ENCODE data around the gene BCAS4. TPM values are rescaled to one million over a fixed set of nuclear protein-coding genes. Genes with fewer than 3 reads are reported as not detected.

BCAS4 gene, protein sequence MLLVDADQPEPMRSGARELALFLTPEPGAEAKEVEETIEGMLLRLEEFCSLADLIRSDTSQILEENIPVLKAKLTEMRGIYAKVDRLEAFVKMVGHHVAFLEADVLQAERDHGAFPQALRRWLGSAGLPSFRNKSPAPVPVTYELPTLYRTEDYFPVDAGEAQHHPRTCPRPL
- total RNA-seq (12.1 and 33.7 TPM in 2 replicates), polyA plus RNA-seq (14.1 and 26.0 TPM in 2 replicates), polyA minus RNA-seq (ENCODE audit: low replicate concordance) (5.2 and 13.9 TPM in 2 replicates)
- 13.7 and 24.6 TPM in 2 replicates for polyA plus RNA-seq (2012)

GRCh38 chr20:50794846-50795634 is at the start of gene BCAS4:
Gene BCAS4, plus strand, starts transcription at chr20:50795061. Its CDS starts 23 bp downstream, at chr20:50795084.
- peak within 1 kb of the TSS; percentile 67 to 96 (median 88) for H3K4me3 ChIP-seq (replicated peaks in 1 of 4; ENCODE audit: control extremely low read depth in 1 of 4, insufficient read depth in 1 of 4, low read depth in 3 of 4, low read length in 4 of 4)
- H3K4me1 ChIP-seq (ENCODE audit: control insufficient read depth, extremely low read depth, insufficient read depth, low read length): peaks cover 5% of the 10 kb centered on the region
- no peaks in the 10 kb centered on the region for H3K9me3 ChIP-seq (ENCODE audit: control insufficient read depth, insufficient read depth, low read depth, low read length)
- H3K79me2 ChIP-seq (ENCODE audit: control insufficient read depth, insufficient read depth, low read length): no peaks in the 10 kb centered on the region
- H2AFZ ChIP-seq (ENCODE audit: low read length): peak within 1 kb of the TSS; percentile 77
- DNase-seq (ENCODE audit: low read depth in 2 of 2): peak; percentile 71 to 73
- peak within 1 kb of the TSS; percentile 81 for H3K4me2 ChIP-seq (ENCODE audit: extremely low read depth, insufficient read depth, low read length)
- H4K20me1 ChIP-seq (ENCODE audit: control insufficient read depth, extremely low read depth, insufficient read depth, low read length): no peaks in the 10 kb centered on the region
- no peaks in the 10 kb centered on the region for H3K36me3 ChIP-seq (ENCODE audit: control insufficient read depth, insufficient read depth, low read length)
- H3K27me3 ChIP-seq (ENCODE audit: control insufficient read depth, insufficient read depth, low read length): no peaks in the 10 kb centered on the region
- H3K27ac ChIP-seq (ENCODE audit: insufficient read depth, low read length): peak within 1 kb of the TSS; percentile 71
- TF ChIP-seq, protein P1, sequence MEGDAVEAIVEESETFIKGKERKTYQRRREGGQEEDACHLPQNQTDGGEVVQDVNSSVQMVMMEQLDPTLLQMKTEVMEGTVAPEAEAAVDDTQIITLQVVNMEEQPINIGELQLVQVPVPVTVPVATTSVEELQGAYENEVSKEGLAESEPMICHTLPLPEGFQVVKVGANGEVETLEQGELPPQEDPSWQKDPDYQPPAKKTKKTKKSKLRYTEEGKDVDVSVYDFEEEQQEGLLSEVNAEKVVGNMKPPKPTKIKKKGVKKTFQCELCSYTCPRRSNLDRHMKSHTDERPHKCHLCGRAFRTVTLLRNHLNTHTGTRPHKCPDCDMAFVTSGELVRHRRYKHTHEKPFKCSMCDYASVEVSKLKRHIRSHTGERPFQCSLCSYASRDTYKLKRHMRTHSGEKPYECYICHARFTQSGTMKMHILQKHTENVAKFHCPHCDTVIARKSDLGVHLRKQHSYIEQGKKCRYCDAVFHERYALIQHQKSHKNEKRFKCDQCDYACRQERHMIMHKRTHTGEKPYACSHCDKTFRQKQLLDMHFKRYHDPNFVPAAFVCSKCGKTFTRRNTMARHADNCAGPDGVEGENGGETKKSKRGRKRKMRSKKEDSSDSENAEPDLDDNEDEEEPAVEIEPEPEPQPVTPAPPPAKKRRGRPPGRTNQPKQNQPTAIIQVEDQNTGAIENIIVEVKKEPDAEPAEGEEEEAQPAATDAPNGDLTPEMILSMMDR (conservative IDR thresholded peaks at IDR 0.05 in 1 of 2, IDR thresholded peaks at IDR 0.05 in 1 of 2; ENCODE audit: low read depth in 1 of 2, low read length in 2 of 2): peak; percentile 50 to 52
- no peak for TF ChIP-seq EZH2 (IDR thresholded peaks at IDR 0.05; ENCODE audit: low read length, missing control alignments)
- peak within 1 kb of the TSS; percentile 70 for H3K9ac ChIP-seq (ENCODE audit: insufficient read depth, low read length)

DNA sequence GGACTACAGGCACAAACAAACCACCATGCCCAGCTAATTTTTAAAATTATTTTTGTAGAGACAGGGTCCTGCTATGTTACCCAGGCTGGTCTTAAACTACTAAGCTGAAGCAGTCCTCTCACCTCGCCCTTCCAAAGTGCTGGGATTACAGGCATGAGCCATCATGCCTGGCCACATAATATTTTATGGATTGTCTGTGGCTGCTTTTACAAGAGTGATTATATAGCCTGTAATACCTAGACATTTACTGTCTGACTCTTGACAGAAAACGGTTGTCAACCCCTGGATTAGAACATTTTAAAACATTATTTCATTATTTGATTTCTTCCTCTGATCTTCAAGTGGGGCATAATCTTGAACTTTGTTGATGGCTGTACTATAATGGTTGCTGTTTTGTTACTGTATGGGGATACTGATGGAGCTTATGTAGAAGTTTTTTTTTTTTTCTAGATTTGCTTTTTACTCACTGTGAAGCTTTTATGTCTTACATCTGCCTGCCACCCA is 49.2 kb upstream of the BCAS4 start:
- no peak overlapping the region for H3K4me3 ChIP-seq (replicated peaks in 1 of 4; ENCODE audit: control extremely low read depth in 1 of 4, insufficient read depth in 1 of 4, low read depth in 3 of 4, low read length in 4 of 4)
- TF ChIP-seq, protein P1 (conservative IDR thresholded peaks at IDR 0.05 in 1 of 2, IDR thresholded peaks at IDR 0.05 in 1 of 2; ENCODE audit: low read depth in 1 of 2, low read length in 2 of 2): no peak
- no peak for DNase-seq (ENCODE audit: low read depth in 2 of 2)
- peaks cover 5% of the 10 kb centered on the region for H3K4me1 ChIP-seq (ENCODE audit: control insufficient read depth, extremely low read depth, insufficient read depth, low read length)
- H3K9ac ChIP-seq (ENCODE audit: insufficient read depth, low read length): no peak overlapping the region
- H4K20me1 ChIP-seq (ENCODE audit: control insufficient read depth, extremely low read depth, insufficient read depth, low read length): no peaks in the 10 kb centered on the region
- H3K9me3 ChIP-seq (ENCODE audit: control insufficient read depth, insufficient read depth, low read depth, low read length): no peaks in the 10 kb centered on the region
- H3K27ac ChIP-seq (ENCODE audit: insufficient read depth, low read length): no peak overlapping the region
- H2AFZ ChIP-seq (ENCODE audit: low read length): no peak overlapping the region
- H3K27me3 ChIP-seq (ENCODE audit: control insufficient read depth, insufficient read depth, low read length): no peaks in the 10 kb centered on the region
- no peaks in the 10 kb centered on the region for H3K36me3 ChIP-seq (ENCODE audit: control insufficient read depth, insufficient read depth, low read length)
- H3K79me2 ChIP-seq (ENCODE audit: control insufficient read depth, insufficient read depth, low read length): no peaks in the 10 kb centered on the region
- H3K4me2 ChIP-seq (ENCODE audit: extremely low read depth, insufficient read depth, low read length): no peak overlapping the region

- Histone ChIP-seq H3K27me3 (ENCODE audit: control insufficient read depth, insufficient read depth, low read length) (no peaks in the 10 kb centered on the region), H3K4me2 (ENCODE audit: extremely low read depth, insufficient read depth, low read length) (no peak overlapping the region), H3K4me3 (replicated peaks in 1 of 4; ENCODE audit: control extremely low read depth in 1 of 4, insufficient read depth in 1 of 4, low read depth in 3 of 4, low read length in 4 of 4) (no peak overlapping the region), H4K20me1 (ENCODE audit: control insufficient read depth, extremely low read depth, insufficient read depth, low read length) (no peaks in the 10 kb centered on the region), H3K9me3 (ENCODE audit: control insufficient read depth, insufficient read depth, low read depth, low read length) (no peaks in the 10 kb centered on the region), H3K27ac (ENCODE audit: insufficient read depth, low read length) (no peak overlapping the region), H3K4me1 (ENCODE audit: control insufficient read depth, extremely low read depth, insufficient read depth, low read length) (peaks cover 5% of the 10 kb centered on the region), H2AFZ (ENCODE audit: low read length) (no peak overlapping the region), H3K79me2 (ENCODE audit: control insufficient read depth, insufficient read depth, low read length) (no peaks in the 10 kb centered on the region), H3K9ac (ENCODE audit: insufficient read depth, low read length) (no peak overlapping the region), H3K36me3 (ENCODE audit: control insufficient read depth, insufficient read depth, low read length) (no peaks in the 10 kb centered on the region)
- DNase-seq (ENCODE audit: low read depth in 2 of 2): peak; percentile 27 to 51
- TF ChIP-seq, protein P1 (conservative IDR thresholded peaks at IDR 0.05 in 1 of 2, IDR thresholded peaks at IDR 0.05 in 1 of 2; ENCODE audit: low read depth in 1 of 2, low read length in 2 of 2): no peak
- no peak for TF ChIP-seq EZH2 (IDR thresholded peaks at IDR 0.05; ENCODE audit: low read length, missing control alignments)
These were observed 48.5 kb upstream of the BCAS4 start for GRCh38 chr20:50746138-50746940.

Measured in fibroblast of lung (primary cell).